Measurements from ENCODE around the gene CELF2.

CELF2 gene

GRCh38 chr10:11231285-11231684 lies 213.6 kb downstream of the CELF2 start:
- no peak for DNase-seq

GRCh38 chr10:11232222-11232961 lies 214.7 kb downstream of the CELF2 start:
- no peak for DNase-seq

- DNase-seq = no peak
Observed at GRCh38 chr10:11234857-11235531, 217.3 kb downstream of the CELF2 start.

- DNase-seq = no peak
Observed at GRCh38 chr10:11235771-11236170, 218.1 kb downstream of the CELF2 start.

GRCh38 chr10:11236234-11236633 lies 218.6 kb downstream of the CELF2 start:
- DNase-seq = no peak

- DNase-seq = no peak
Observed at GRCh38 chr10:11237571-11237970, 219.9 kb downstream of the CELF2 start.

GRCh38 chr10:11238893-11239292 lies 221.2 kb downstream of the CELF2 start:
- no peak for DNase-seq

- DNase-seq = no peak
Observed at GRCh38 chr10:11240641-11241040, 223.0 kb downstream of the CELF2 start.

GRCh38 chr10:11242443-11243387 lies 225.0 kb downstream of the CELF2 start:
- peak; percentile 33 for DNase-seq

GRCh38 chr10:11243425-11244222 lies 226.0 kb downstream of the CELF2 start:
- no peak for DNase-seq

- no peak for DNase-seq
Observed at GRCh38 chr10:11245095-11245479, 227.4 kb downstream of the CELF2 start.

- DNase-seq = no peak
Observed at GRCh38 chr10:11245510-11245909, 227.8 kb downstream of the CELF2 start.

- no peak for DNase-seq
Observed at GRCh38 chr10:11245981-11246590, 228.4 kb downstream of the CELF2 start.

- no peak for DNase-seq
Observed at GRCh38 chr10:11246752-11247467, 229.2 kb downstream of the CELF2 start.

GRCh38 chr10:11249152-11249807 lies 231.6 kb downstream of the CELF2 start:
- DNase-seq = no peak

GRCh38 chr10:11249808-11250195 lies 232.1 kb downstream of the CELF2 start:
- DNase-seq = no peak

- no peak for DNase-seq
Observed at GRCh38 chr10:11250304-11250703, 232.6 kb downstream of the CELF2 start.

GRCh38 chr10:11252887-11253286 lies 235.2 kb downstream of the CELF2 start:
- DNase-seq = no peak

GRCh38 chr10:11253385-11254002 lies 235.8 kb downstream of the CELF2 start:
- DNase-seq = no peak

GRCh38 chr10:11255156-11255555 lies 237.5 kb downstream of the CELF2 start:
- no peak for DNase-seq

Data from DMS 273 treated with DMSO at 0.1 percent for 48 hours (cell line).